Measurements from ENCODE around the gene RFXAP. TPM values are rescaled to one million over a fixed set of nuclear protein-coding genes. Genes with fewer than 3 reads are reported as not detected.

Gene RFXAP
- total RNA-seq, 1 donor from 2014 or later: 5.5 TPM

- Mint-ChIP-seq H3K4me1 (ENCODE audit: low read depth, unreplicated experiment) (no peaks in the 10 kb centered on the region), H3K27ac (ENCODE audit: unreplicated experiment) (no peak overlapping the region), H3K36me3 (ENCODE audit: low read depth, unreplicated experiment) (peaks cover 4% of the 10 kb centered on the region), H3K9me3 (ENCODE audit: unreplicated experiment) (no peaks in the 10 kb centered on the region), H3K4me3 (ENCODE audit: unreplicated experiment) (no peak overlapping the region), H3K27me3 (ENCODE audit: low read depth, unreplicated experiment) (peaks cover 3% of the 10 kb centered on the region)
- H2AFZ ChIP-seq (ENCODE audit: low read depth, low read length): no peak overlapping the region
- no peak for TF ChIP-seq CTCF (IDR thresholded peaks at IDR 0.05; ENCODE audit: insufficient read depth, low read depth, low read length)
- TF ChIP-seq EZH2 (IDR thresholded peaks at IDR 0.05; ENCODE audit: insufficient read depth, low read length): no peak
- no peak overlapping the region for H3K27ac ChIP-seq (ENCODE audit: low read depth, low read length)
- no peaks in the 10 kb centered on the region for H3K36me3 ChIP-seq (ENCODE audit: insufficient read depth, low read length)
- no peak overlapping the region for H3K4me3 ChIP-seq (ENCODE audit: insufficient read depth, low read depth, low read length)
- H3K4me2 ChIP-seq (ENCODE audit: low read length): no peak overlapping the region
- H3K79me2 ChIP-seq (ENCODE audit: insufficient read depth, low read length): no peaks in the 10 kb centered on the region
- H3K27me3 ChIP-seq (ENCODE audit: insufficient read depth, low read length): no peaks in the 10 kb centered on the region
- no peak overlapping the region for H3K9ac ChIP-seq (ENCODE audit: low read length)
- H4K20me1 ChIP-seq (ENCODE audit: insufficient read depth, low read length): no peaks in the 10 kb centered on the region
- DNase-seq (ENCODE audit: low read depth) (no peak), FAIRE-seq (no peak)
- H3K4me1 ChIP-seq (ENCODE audit: insufficient read depth, low read length): no peaks in the 10 kb centered on the region
- no peaks in the 10 kb centered on the region for H3K9me3 ChIP-seq (ENCODE audit: insufficient read depth, low read depth, low read length)
These were observed 51.1 kb downstream of the RFXAP start for GRCh38 chr13:36870050-36870692.

GRCh38 chr13:36872621-36873020, 53.6 kb downstream of the RFXAP start:
- Histone ChIP-seq H3K9ac (ENCODE audit: low read length) (no peak overlapping the region), H3K36me3 (ENCODE audit: insufficient read depth, low read length) (no peaks in the 10 kb centered on the region), H3K27me3 (ENCODE audit: insufficient read depth, low read length) (no peaks in the 10 kb centered on the region), H3K27ac (ENCODE audit: low read depth, low read length) (no peak overlapping the region), H3K4me2 (ENCODE audit: low read length) (no peak overlapping the region), H3K4me1 (ENCODE audit: insufficient read depth, low read length) (no peaks in the 10 kb centered on the region), H2AFZ (ENCODE audit: low read depth, low read length) (peak overlapping the region; percentile 71), H3K9me3 (ENCODE audit: insufficient read depth, low read depth, low read length) (no peaks in the 10 kb centered on the region), H3K79me2 (ENCODE audit: insufficient read depth, low read length) (no peaks in the 10 kb centered on the region), H3K4me3 (ENCODE audit: insufficient read depth, low read depth, low read length) (no peak overlapping the region), H4K20me1 (ENCODE audit: insufficient read depth, low read length) (no peaks in the 10 kb centered on the region)
- Mint-ChIP-seq H3K27me3 (ENCODE audit: low read depth, unreplicated experiment) (peaks cover 1% of the 10 kb centered on the region), H3K9me3 (ENCODE audit: unreplicated experiment) (no peaks in the 10 kb centered on the region), H3K36me3 (ENCODE audit: low read depth, unreplicated experiment) (no peaks in the 10 kb centered on the region), H3K27ac (ENCODE audit: unreplicated experiment) (no peak overlapping the region), H3K4me1 (ENCODE audit: low read depth, unreplicated experiment) (no peaks in the 10 kb centered on the region), H3K4me3 (ENCODE audit: unreplicated experiment) (no peak overlapping the region)
- DNase-seq (ENCODE audit: low read depth) (no peak), FAIRE-seq (no peak)
- TF ChIP-seq EZH2 (IDR thresholded peaks at IDR 0.05; ENCODE audit: insufficient read depth, low read length) (no peak), CTCF (IDR thresholded peaks at IDR 0.05; ENCODE audit: insufficient read depth, low read depth, low read length) (no peak)

- Histone ChIP-seq H3K4me2 (ENCODE audit: low read length) (no peak overlapping the region), H3K27ac (ENCODE audit: low read depth, low read length) (no peak overlapping the region), H3K9ac (ENCODE audit: low read length) (no peak overlapping the region), H3K79me2 (ENCODE audit: insufficient read depth, low read length) (no peaks in the 10 kb centered on the region), H2AFZ (ENCODE audit: low read depth, low read length) (no peak overlapping the region), H3K9me3 (ENCODE audit: insufficient read depth, low read depth, low read length) (no peaks in the 10 kb centered on the region), H3K27me3 (ENCODE audit: insufficient read depth, low read length) (no peaks in the 10 kb centered on the region), H4K20me1 (ENCODE audit: insufficient read depth, low read length) (no peaks in the 10 kb centered on the region), H3K36me3 (ENCODE audit: insufficient read depth, low read length) (no peaks in the 10 kb centered on the region), H3K4me1 (ENCODE audit: insufficient read depth, low read length) (no peaks in the 10 kb centered on the region), H3K4me3 (ENCODE audit: insufficient read depth, low read depth, low read length) (no peak overlapping the region)
- DNase-seq (ENCODE audit: low read depth) (no peak), FAIRE-seq (no peak)
- TF ChIP-seq EZH2 (IDR thresholded peaks at IDR 0.05; ENCODE audit: insufficient read depth, low read length): no peak
- no peak for TF ChIP-seq CTCF (IDR thresholded peaks at IDR 0.05; ENCODE audit: insufficient read depth, low read depth, low read length)
- Mint-ChIP-seq H3K4me1 (ENCODE audit: low read depth, unreplicated experiment) (no peaks in the 10 kb centered on the region), H3K4me3 (ENCODE audit: unreplicated experiment) (no peak overlapping the region), H3K36me3 (ENCODE audit: low read depth, unreplicated experiment) (peaks cover 1% of the 10 kb centered on the region), H3K27ac (ENCODE audit: unreplicated experiment) (no peak overlapping the region), H3K9me3 (ENCODE audit: unreplicated experiment) (no peaks in the 10 kb centered on the region), H3K27me3 (ENCODE audit: low read depth, unreplicated experiment) (peaks cover 1% of the 10 kb centered on the region)
These were observed 56.4 kb downstream of the RFXAP start for GRCh38 chr13:36875431-36875830.
